GM20431 (cell line): ENCODE measurements around the gene EHBP1.

ENCODE experiments used
- in situ Hi-C: fragments of 300-500 bp; cut with MseI, MboI; formaldehyde crosslinking; loops from one replicate; pipeline ENCODE4 v1.15.0; 2020; ENCODE audit warnings: low sequenced_read_pairs; ENCODE audit not compliant: unreplicated experiment

EHBP1 gene

GRCh38 chr2:62923242-62923641 is 217.7 kb downstream of the EHBP1 start:
- in situ Hi-C loops = no loop called here

DNA sequence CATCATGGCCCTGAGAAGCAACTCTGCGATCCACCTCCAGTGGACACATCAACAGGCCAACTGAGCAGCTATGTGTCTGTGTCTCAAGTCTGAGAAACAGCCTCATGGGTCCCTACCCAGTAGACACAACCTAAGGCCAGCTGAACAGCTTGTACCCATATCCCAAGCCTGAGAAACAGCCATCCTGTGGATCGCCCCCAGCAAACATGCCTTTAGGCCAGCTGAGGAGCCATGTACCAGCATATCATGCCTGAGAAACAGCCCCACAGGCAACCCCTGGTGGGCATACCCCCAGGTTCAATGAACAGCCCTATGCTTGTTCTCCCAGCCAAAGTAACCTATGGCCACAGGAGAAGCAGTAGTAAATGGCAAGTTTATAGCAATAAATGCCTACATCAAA is 218.4 kb downstream of the EHBP1 start:
- in situ Hi-C loops = no loop called here

DNA sequence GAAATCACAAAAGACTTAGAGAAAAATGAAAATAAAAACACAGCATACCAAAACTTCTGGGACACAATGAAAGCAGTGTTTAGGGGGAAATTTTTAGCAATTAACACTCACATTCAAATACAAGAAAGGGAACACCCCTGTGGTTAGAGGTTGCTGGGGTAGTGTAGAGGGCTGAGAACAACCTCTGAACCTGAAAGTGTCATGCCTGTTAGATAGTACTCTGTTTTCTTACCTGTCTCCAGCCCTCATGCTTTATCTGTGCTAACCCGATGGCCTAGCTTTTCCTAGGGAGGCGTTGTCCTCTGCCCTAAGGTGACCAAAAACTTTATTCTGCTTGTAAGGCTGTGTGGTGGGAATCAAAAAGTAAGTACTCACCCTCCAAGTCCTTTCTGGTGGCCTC is 222.5 kb downstream of the EHBP1 start:
- in situ Hi-C loops = no loop called here

DNA sequence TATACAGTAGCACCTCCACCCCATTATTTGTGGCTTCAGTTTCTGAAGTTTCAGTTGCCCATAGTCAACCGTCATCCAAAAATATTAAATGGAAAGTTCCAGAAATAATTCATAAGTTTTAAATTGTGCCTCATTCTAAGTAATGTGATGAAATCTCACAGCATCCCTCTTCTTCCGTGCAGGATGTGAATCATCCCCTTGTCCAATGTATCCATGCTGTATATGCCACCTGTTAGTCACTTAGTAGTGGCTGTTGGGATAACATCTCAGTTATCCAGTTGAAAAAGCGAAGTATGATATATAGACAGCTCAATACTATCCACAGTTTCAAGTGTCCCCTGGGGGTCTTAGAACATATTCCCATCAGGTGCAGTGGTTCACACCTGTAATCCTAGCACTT is 226.0 kb downstream of the EHBP1 start:
- in situ Hi-C loops = no loop called here

GRCh38 chr2:62933398-62933917 is 227.9 kb downstream of the EHBP1 start:
- in situ Hi-C loops = no loop called here

DNA sequence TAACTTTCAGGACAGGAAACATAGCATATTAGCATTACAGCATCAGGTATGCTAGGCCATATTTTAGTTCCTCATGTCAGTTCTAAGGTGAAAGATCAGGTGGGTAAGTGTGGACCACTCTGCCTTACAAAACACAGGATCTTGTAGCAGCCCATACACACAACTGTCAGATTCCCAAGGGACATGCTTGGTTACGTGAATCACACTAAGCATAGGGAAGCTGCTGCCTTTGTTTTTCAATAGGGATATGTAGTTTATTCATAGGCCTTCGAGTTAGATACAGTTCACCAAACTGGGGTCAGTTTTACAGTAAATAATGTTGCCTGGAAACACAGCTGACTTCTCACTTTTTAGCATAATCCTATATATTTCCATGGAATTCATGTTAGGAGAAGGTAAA is 229.0 kb downstream of the EHBP1 start:
- in situ Hi-C loops = no loop called here

- in situ Hi-C loops = no loop called here
Measured at GRCh38 chr2:62938126-62938525, 232.6 kb downstream of the EHBP1 start.

- in situ Hi-C loops = no loop called here
Measured at GRCh38 chr2:62939735-62940491, 234.4 kb downstream of the EHBP1 start.

GRCh38 chr2:62940697-62941096 is 235.2 kb downstream of the EHBP1 start:
- in situ Hi-C loops = no loop called here

DNA sequence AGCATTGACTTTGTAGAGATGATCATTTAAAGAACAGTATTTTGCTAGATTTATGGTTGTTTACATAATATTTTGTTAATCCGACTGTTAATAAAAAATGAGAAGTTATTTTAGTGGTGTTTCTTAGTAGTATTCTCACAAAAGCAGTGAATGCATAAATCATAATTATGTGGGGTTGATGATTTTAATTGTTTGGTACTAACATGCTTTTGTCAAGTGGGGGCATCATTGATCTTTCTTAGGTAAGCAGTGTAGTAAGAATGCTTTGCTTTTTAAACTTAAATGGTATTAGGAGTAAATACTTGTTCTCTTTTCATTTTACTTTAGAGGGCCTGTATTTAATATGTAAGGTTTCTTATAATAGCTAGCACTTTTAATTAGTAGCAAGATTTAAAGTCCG is 235.9 kb downstream of the EHBP1 start:
- in situ Hi-C loops = no loop called here

DNA sequence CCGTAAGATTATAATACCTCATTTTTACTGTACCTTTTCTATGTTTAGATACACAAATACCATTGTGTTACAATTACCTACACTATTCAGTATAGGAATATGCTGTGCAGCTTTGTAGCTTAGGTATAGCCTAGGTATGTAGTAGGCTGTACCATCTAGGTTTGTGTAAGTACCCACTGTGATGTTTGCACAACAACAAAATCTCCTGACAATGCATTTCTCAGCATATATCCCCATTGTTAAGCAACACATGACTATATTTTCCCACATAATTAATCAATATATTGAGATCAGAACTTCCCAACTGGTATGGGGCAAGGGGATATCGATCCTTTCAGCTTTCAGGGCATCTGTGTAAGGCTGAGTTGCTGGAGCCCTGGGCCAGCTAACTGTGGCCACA is 238.8 kb downstream of the EHBP1 start:
- in situ Hi-C loops = no loop called here

DNA sequence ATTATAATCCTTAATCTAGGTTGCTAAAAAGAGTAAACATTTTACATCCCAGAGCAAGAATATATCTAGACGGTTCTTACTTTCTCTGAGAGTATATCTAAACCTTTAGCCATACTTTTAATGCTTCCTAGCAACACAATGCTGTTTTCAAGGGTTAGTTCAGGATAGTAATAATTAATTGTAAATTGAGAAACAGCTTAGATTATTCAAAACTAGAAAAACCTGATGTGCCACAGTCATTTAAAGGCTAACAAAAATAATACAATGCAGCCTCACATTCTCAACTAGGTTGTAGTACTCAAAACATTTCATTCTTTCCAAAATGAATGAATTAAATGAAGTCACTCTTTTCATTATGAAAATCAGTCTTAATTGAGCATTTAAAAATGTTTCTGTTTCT is 241.9 kb downstream of the EHBP1 start:
- in situ Hi-C loops = no loop called here

GRCh38 chr2:62956651-62957050 is 251.1 kb downstream of the EHBP1 start:
- in situ Hi-C loops = no loop called here

DNA sequence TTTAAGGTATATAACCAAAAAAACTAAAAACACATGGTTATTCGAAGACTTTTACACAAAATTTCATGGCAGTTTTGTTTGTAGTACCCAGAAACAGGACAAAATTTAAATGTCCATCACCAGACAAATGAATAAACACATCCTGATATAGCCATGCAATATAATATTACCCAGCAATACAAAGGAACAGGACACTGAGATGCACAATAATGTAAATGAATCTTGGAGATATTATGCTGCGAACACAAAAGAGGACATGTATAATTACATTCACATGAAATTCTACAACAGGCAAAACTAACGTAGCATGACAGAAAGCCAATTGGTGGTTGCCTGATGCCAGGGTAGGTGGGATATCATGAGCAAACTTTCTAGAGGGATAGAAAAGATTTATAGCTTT is 252.7 kb downstream of the EHBP1 start:
- in situ Hi-C loops = no loop called here

GRCh38 chr2:62964050-62964449 is 258.5 kb downstream of the EHBP1 start:
- in situ Hi-C loops = no loop called here

- in situ Hi-C loops = no loop called here
Measured at GRCh38 chr2:62964671-62965070, 259.2 kb downstream of the EHBP1 start.

DNA sequence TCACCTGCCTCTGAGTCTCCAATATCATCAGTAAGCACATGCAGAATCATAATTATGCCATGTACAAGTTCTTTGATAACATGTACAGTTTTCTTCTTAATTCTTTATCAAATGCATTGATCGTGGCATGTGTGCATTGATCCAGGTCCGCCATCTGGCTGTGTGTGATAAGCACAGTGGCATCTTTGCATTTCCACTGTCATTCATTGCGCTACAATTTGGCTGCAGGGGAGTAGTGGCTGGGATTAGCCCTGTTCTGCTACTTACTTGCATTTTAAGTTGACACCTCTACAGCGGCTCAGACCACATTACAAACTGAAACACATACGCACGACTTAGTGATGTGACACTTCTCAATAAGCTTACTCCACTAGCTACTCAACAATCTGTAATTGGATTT is 261.5 kb downstream of the EHBP1 start:
- in situ Hi-C loops = no loop called here

GRCh38 chr2:62968168-62968567 is 262.7 kb downstream of the EHBP1 start:
- in situ Hi-C loops = no loop called here

GRCh38 chr2:62968668-62969067 is 263.2 kb downstream of the EHBP1 start:
- in situ Hi-C loops = no loop called here

- in situ Hi-C loops = no loop called here
Measured at GRCh38 chr2:62971936-62972335, 266.4 kb downstream of the EHBP1 start.

DNA sequence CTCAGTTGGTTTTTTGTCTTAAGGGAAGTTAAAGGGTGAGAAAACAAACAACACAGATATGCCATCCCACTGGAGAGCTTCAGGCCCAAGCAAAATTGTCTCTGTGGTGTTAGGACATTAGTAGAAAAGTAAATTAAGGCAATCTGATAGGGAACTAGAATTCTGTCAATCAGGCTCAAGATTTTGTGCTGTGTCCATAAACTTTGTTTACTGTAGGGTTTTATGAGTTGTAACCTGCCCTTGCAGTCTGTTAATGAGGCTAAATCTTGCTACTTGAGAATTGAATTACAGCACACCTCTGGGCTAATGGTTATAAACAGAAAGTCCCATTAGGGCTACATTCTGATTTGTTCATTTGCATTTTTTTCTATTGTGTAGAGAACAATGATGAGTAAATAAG is 267.1 kb downstream of the EHBP1 start:
- in situ Hi-C loops = no loop called here

GRCh38 chr2:62974999-62975398 is 269.5 kb downstream of the EHBP1 start:
- in situ Hi-C loops = no loop called here
